OCI-LY1 (cell line): ENCODE measurements around the gene RERE.

Experiments
- CTCF ChIP-seq: fragments of 200-600 bp; sonication (generic), shearing (Covaris generic); IDR thresholded peaks from 2 replicates; pipeline ENCODE4 v1.5.1; 2017; ENCODE audit warnings: mild to moderate bottlenecking, antibody characterized with exemption, low read length, moderate library complexity, mixed read lengths
- EZH2 ChIP-seq: fragments of 200-600 bp; sonication (generic), shearing (Covaris generic); IDR thresholded peaks from 2 replicates; pipeline ENCODE4 v1.8.0; 2017; ENCODE audit warnings: borderline replicate concordance, mixed run types, mild to moderate bottlenecking, antibody characterized with exemption, low read length, moderate library complexity, mixed read lengths

DNA sequence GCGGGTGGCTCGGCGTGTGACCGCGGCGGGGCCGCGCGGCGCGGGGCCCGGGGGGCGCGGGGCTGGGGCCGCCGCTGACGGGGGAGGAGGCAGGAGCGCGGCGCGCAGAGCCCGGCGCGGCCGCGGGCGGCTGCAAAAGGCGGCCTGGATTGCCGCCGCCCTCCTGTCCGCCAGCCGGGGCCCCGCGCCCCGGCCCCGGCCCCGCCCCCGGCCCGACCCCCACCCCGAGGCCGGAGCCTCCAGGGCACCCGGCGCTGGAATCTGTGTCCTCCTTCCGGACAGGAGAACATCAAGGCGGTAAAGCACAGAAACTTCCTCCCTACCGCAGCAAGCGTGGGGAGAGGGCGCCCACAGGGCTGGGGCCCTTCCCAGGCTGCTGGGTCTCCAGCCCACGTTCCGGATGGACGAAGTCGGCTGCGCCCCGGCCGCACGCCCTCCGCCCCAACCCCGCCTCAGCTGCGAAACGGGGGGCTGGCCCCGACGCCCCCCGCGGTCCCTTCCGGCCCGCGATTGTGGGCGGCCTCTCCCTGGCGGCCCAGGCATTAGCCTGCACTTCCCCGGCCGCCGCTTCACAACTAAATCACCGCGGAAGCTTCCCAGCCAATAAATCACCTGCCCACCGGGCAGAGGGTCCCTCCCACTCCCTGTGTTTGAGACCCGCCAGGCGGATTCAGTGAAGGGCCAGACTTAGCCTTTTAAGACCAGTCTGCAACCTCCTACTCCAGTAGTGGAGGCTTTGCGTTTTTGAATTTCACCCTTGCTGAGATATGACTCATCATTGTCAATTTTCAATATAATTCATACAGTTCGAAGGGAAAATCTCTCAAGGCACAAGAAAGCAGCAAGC lies 393.5 kb downstream of the RERE start:
- TF ChIP-seq CTCF (no peak), EZH2 (no peak)
